Measurements from ENCODE around the gene SHROOM2. TPM values are rescaled to one million over a fixed set of nuclear protein-coding genes. Genes with fewer than 3 reads are reported as not detected.

Gene SHROOM2
- total RNA-seq, 2 experiments from 2014 or later, result not detected

GRCh38 chrX:9958183-9958582 is 172.0 kb downstream of the SHROOM2 start:
- Mint-ChIP-seq H3K4me3 (no peak overlapping the region), H3K9me3 (no peaks in the 10 kb centered on the region), H3K4me1 (ENCODE audit: low read depth) (no peaks in the 10 kb centered on the region), H3K27me3 (ENCODE audit: low read depth) (peaks cover 5% of the 10 kb centered on the region), H3K36me3 (ENCODE audit: low read depth) (no peaks in the 10 kb centered on the region), H3K27ac (no peak overlapping the region)
- CTCF ChIA-PET, result no interaction called here
- no peak for DNase-seq
- intact Hi-C loops (cut with micrococcal nuclease), result no loop called here

- DNase-seq, result no peak
- peaks cover 8% of the 10 kb centered on the region for H3K27me3 Mint-ChIP-seq (ENCODE audit: low read depth)
- CTCF ChIA-PET, result no interaction called here
- H3K4me3 Mint-ChIP-seq, result no peak overlapping the region
- no peaks in the 10 kb centered on the region for H3K4me1 Mint-ChIP-seq (ENCODE audit: low read depth)
- H3K36me3 Mint-ChIP-seq (ENCODE audit: low read depth), result no peaks in the 10 kb centered on the region
- intact Hi-C loops (cut with micrococcal nuclease), result no loop called here
- no peaks in the 10 kb centered on the region for H3K9me3 Mint-ChIP-seq
- H3K27ac Mint-ChIP-seq, result no peak overlapping the region
Observed at GRCh38 chrX:9961750-9962149, 175.5 kb downstream of the SHROOM2 start.

- no peak for DNase-seq
- no peaks in the 10 kb centered on the region for H3K4me1 Mint-ChIP-seq (ENCODE audit: low read depth)
- H3K27me3 Mint-ChIP-seq (ENCODE audit: low read depth), result peaks cover 3% of the 10 kb centered on the region
- no peak within 1 kb of the TSS for H3K27ac Mint-ChIP-seq
- no peak within 1 kb of the TSS for H3K4me3 Mint-ChIP-seq
- intact Hi-C loops (cut with micrococcal nuclease), result no loop called here
- H3K9me3 Mint-ChIP-seq, result no peaks in the 10 kb centered on the region
- no peaks in the 10 kb centered on the region for H3K36me3 Mint-ChIP-seq (ENCODE audit: low read depth)
- CTCF ChIA-PET, result no interaction called here
Observed at GRCh38 chrX:9966775-9967408, 180.7 kb downstream of the SHROOM2 start, which contains the start of gene CLDN34. Gene CLDN34, plus strand, starts transcription at chrX:9967358. Its CDS starts 0 bp downstream, at chrX:9967358.

GRCh38 chrX:9977635-9978034 is 191.4 kb downstream of the SHROOM2 start:
- no peaks in the 10 kb centered on the region for H3K9me3 Mint-ChIP-seq
- H3K27me3 Mint-ChIP-seq (ENCODE audit: low read depth), result no peaks in the 10 kb centered on the region
- H3K27ac Mint-ChIP-seq, result no peak overlapping the region
- no peaks in the 10 kb centered on the region for H3K36me3 Mint-ChIP-seq (ENCODE audit: low read depth)
- no peaks in the 10 kb centered on the region for H3K4me1 Mint-ChIP-seq (ENCODE audit: low read depth)
- CTCF ChIA-PET, result no interaction called here
- H3K4me3 Mint-ChIP-seq, result no peak overlapping the region
- DNase-seq, result no peak
- intact Hi-C loops (cut with micrococcal nuclease), result no loop called here

GRCh38 chrX:9980401-9980800 is 194.2 kb downstream of the SHROOM2 start:
- H3K27me3 Mint-ChIP-seq (ENCODE audit: low read depth), result no peaks in the 10 kb centered on the region
- no peaks in the 10 kb centered on the region for H3K4me1 Mint-ChIP-seq (ENCODE audit: low read depth)
- no peak overlapping the region for H3K27ac Mint-ChIP-seq
- no peak overlapping the region for H3K4me3 Mint-ChIP-seq
- intact Hi-C loops (cut with micrococcal nuclease), result no loop called here
- no peaks in the 10 kb centered on the region for H3K9me3 Mint-ChIP-seq
- CTCF ChIA-PET, result interaction anchor here (2.5 kb wide), 1 partner anchor 16 kb away, joined by 8 read pairs; no protein-coding TSS in a partner anchor
- no peak for DNase-seq
- no peaks in the 10 kb centered on the region for H3K36me3 Mint-ChIP-seq (ENCODE audit: low read depth)

- H3K4me3 Mint-ChIP-seq, result no peak overlapping the region
- H3K27ac Mint-ChIP-seq, result no peak overlapping the region
- intact Hi-C loops (cut with micrococcal nuclease), result no loop called here
- H3K9me3 Mint-ChIP-seq, result no peaks in the 10 kb centered on the region
- CTCF ChIA-PET, result interaction anchor here (2.5 kb wide), 1 partner anchor 15 kb away, joined by 8 read pairs; no protein-coding TSS in a partner anchor
- DNase-seq, result no peak
- H3K4me1 Mint-ChIP-seq (ENCODE audit: low read depth), result no peaks in the 10 kb centered on the region
- no peaks in the 10 kb centered on the region for H3K36me3 Mint-ChIP-seq (ENCODE audit: low read depth)
- no peaks in the 10 kb centered on the region for H3K27me3 Mint-ChIP-seq (ENCODE audit: low read depth)
Observed at GRCh38 chrX:9980927-9981326, 194.7 kb downstream of the SHROOM2 start.

- no peak for DNase-seq
- Mint-ChIP-seq H3K27me3 (ENCODE audit: low read depth) (no peaks in the 10 kb centered on the region), H3K27ac (no peak overlapping the region), H3K4me1 (ENCODE audit: low read depth) (no peaks in the 10 kb centered on the region), H3K4me3 (no peak overlapping the region), H3K36me3 (ENCODE audit: low read depth) (no peaks in the 10 kb centered on the region), H3K9me3 (no peaks in the 10 kb centered on the region)
- CTCF ChIA-PET, result interaction anchor here (1.0 to 1.7 kb wide), 2 partner anchors 7 to 137 kb away, joined by 4 to 9 read pairs; no protein-coding TSS in a partner anchor
- intact Hi-C loops (cut with micrococcal nuclease), result no loop called here
Observed at GRCh38 chrX:9983441-9983840, 197.2 kb downstream of the SHROOM2 start.

GRCh38 chrX:9983846-9984245 is 197.6 kb downstream of the SHROOM2 start:
- H3K4me1 Mint-ChIP-seq (ENCODE audit: low read depth), result no peaks in the 10 kb centered on the region
- no peak overlapping the region for H3K4me3 Mint-ChIP-seq
- no peak for DNase-seq
- CTCF ChIA-PET, result interaction anchor here (1.7 kb wide), 1 partner anchor 136 kb away, joined by 9 read pairs; no protein-coding TSS in a partner anchor
- H3K36me3 Mint-ChIP-seq (ENCODE audit: low read depth), result no peaks in the 10 kb centered on the region
- no peak overlapping the region for H3K27ac Mint-ChIP-seq
- H3K27me3 Mint-ChIP-seq (ENCODE audit: low read depth), result no peaks in the 10 kb centered on the region
- intact Hi-C loops (cut with micrococcal nuclease), result no loop called here
- no peaks in the 10 kb centered on the region for H3K9me3 Mint-ChIP-seq

- Mint-ChIP-seq H3K27me3 (ENCODE audit: low read depth) (no peaks in the 10 kb centered on the region), H3K36me3 (ENCODE audit: low read depth) (no peaks in the 10 kb centered on the region), H3K4me3 (no peak overlapping the region), H3K27ac (no peak overlapping the region), H3K9me3 (no peaks in the 10 kb centered on the region), H3K4me1 (ENCODE audit: low read depth) (no peaks in the 10 kb centered on the region)
- intact Hi-C loops (cut with micrococcal nuclease), result no loop called here
- CTCF ChIA-PET, result interaction anchor here (0.8 to 2.3 kb wide), 3 partner anchors 8 to 131 kb away, joined by 4 to 23 read pairs (median 8); no protein-coding TSS in a partner anchor
- DNase-seq, result no peak
Observed at GRCh38 chrX:9988762-9989161, 202.5 kb downstream of the SHROOM2 start.

GRCh38 chrX:9992061-9992460 is 205.8 kb downstream of the SHROOM2 start:
- H3K27ac Mint-ChIP-seq, result no peak overlapping the region
- H3K9me3 Mint-ChIP-seq, result no peaks in the 10 kb centered on the region
- H3K27me3 Mint-ChIP-seq (ENCODE audit: low read depth), result no peaks in the 10 kb centered on the region
- DNase-seq, result no peak
- no peak overlapping the region for H3K4me3 Mint-ChIP-seq
- H3K36me3 Mint-ChIP-seq (ENCODE audit: low read depth), result no peaks in the 10 kb centered on the region
- intact Hi-C loops (cut with micrococcal nuclease), result no loop called here
- peaks cover 2% of the 10 kb centered on the region for H3K4me1 Mint-ChIP-seq (ENCODE audit: low read depth)
- CTCF ChIA-PET, result interaction anchor here (12.6 kb wide), 1 partner anchor 123 kb away, joined by 241 read pairs; no protein-coding TSS in a partner anchor

GRCh38 chrX:9992724-9993123 is 206.5 kb downstream of the SHROOM2 start:
- CTCF ChIA-PET, result interaction anchor here (12.6 kb wide), 1 partner anchor 123 kb away, joined by 241 read pairs; no protein-coding TSS in a partner anchor
- no peak overlapping the region for H3K27ac Mint-ChIP-seq
- no peaks in the 10 kb centered on the region for H3K27me3 Mint-ChIP-seq (ENCODE audit: low read depth)
- H3K4me3 Mint-ChIP-seq, result no peak overlapping the region
- peaks cover 8% of the 10 kb centered on the region for H3K4me1 Mint-ChIP-seq (ENCODE audit: low read depth)
- intact Hi-C loops (cut with micrococcal nuclease), result no loop called here
- DNase-seq, result no peak
- H3K36me3 Mint-ChIP-seq (ENCODE audit: low read depth), result no peaks in the 10 kb centered on the region
- no peaks in the 10 kb centered on the region for H3K9me3 Mint-ChIP-seq

GRCh38 chrX:9995855-9996339 is 209.7 kb downstream of the SHROOM2 start:
- CTCF ChIA-PET, result interaction anchor here (0.7 to 12.6 kb wide), 7 partner anchors 9 to 993 kb away, joined by 3 to 241 read pairs (median 8); no protein-coding TSS in a partner anchor
- no peaks in the 10 kb centered on the region for H3K27me3 Mint-ChIP-seq (ENCODE audit: low read depth)
- H3K36me3 Mint-ChIP-seq (ENCODE audit: low read depth), result no peaks in the 10 kb centered on the region
- intact Hi-C loops (cut with micrococcal nuclease), result loop anchor here (1.0 to 5.0 kb wide), 5 partner anchors 81 to 1179 kb away; no protein-coding TSS in a partner anchor
- H3K4me1 Mint-ChIP-seq (ENCODE audit: low read depth), result peaks cover 9% of the 10 kb centered on the region
- no peak overlapping the region for H3K27ac Mint-ChIP-seq
- no peak overlapping the region for H3K4me3 Mint-ChIP-seq
- peak; percentile 78 for DNase-seq
- H3K9me3 Mint-ChIP-seq, result no peaks in the 10 kb centered on the region

- Mint-ChIP-seq H3K9me3 (no peaks in the 10 kb centered on the region), H3K4me1 (ENCODE audit: low read depth) (peaks cover 9% of the 10 kb centered on the region), H3K4me3 (no peak overlapping the region), H3K36me3 (ENCODE audit: low read depth) (no peaks in the 10 kb centered on the region), H3K27ac (no peak overlapping the region), H3K27me3 (ENCODE audit: low read depth) (no peaks in the 10 kb centered on the region)
- no peak for DNase-seq
- intact Hi-C loops (cut with micrococcal nuclease), result loop anchor here (1.0 to 5.0 kb wide), 5 partner anchors 14 to 1180 kb away; no protein-coding TSS in a partner anchor
- CTCF ChIA-PET, result interaction anchor here (0.6 to 12.6 kb wide), 11 partner anchors 9 to 125 kb away, joined by 3 to 241 read pairs (median 4); no protein-coding TSS in a partner anchor
Observed at GRCh38 chrX:9997041-9997440, 210.8 kb downstream of the SHROOM2 start.
